ENCODE results near the gene ANGPTL4.

The ANGPTL4 gene

GRCh38 chr19:8329996-8330395 lies 34.0 kb upstream of the ANGPTL4 start:
- TF ChIP-seq CTCF (IDR thresholded peaks at IDR 0.05; ENCODE audit: borderline replicate concordance, insufficient read depth, low read depth, low read length): no peak
- H3K4me3 ChIP-seq (ENCODE audit: low read depth, low read length): no peak overlapping the region

- H3K4me3 ChIP-seq (ENCODE audit: low read depth, low read length): no peak overlapping the region
- TF ChIP-seq CTCF (IDR thresholded peaks at IDR 0.05; ENCODE audit: borderline replicate concordance, insufficient read depth, low read depth, low read length): no peak
These were observed 32.6 kb upstream of the ANGPTL4 start for GRCh38 chr19:8331263-8331845.

- no peak for TF ChIP-seq CTCF (IDR thresholded peaks at IDR 0.05; ENCODE audit: borderline replicate concordance, insufficient read depth, low read depth, low read length)
- H3K4me3 ChIP-seq (ENCODE audit: low read depth, low read length): no peak overlapping the region
These were observed 30.8 kb upstream of the ANGPTL4 start for GRCh38 chr19:8332976-8333766.

- no peak overlapping the region for H3K4me3 ChIP-seq (ENCODE audit: low read depth, low read length)
- TF ChIP-seq CTCF (IDR thresholded peaks at IDR 0.05; ENCODE audit: borderline replicate concordance, insufficient read depth, low read depth, low read length): no peak
These were observed 30.0 kb upstream of the ANGPTL4 start for GRCh38 chr19:8333767-8334457.

DNA sequence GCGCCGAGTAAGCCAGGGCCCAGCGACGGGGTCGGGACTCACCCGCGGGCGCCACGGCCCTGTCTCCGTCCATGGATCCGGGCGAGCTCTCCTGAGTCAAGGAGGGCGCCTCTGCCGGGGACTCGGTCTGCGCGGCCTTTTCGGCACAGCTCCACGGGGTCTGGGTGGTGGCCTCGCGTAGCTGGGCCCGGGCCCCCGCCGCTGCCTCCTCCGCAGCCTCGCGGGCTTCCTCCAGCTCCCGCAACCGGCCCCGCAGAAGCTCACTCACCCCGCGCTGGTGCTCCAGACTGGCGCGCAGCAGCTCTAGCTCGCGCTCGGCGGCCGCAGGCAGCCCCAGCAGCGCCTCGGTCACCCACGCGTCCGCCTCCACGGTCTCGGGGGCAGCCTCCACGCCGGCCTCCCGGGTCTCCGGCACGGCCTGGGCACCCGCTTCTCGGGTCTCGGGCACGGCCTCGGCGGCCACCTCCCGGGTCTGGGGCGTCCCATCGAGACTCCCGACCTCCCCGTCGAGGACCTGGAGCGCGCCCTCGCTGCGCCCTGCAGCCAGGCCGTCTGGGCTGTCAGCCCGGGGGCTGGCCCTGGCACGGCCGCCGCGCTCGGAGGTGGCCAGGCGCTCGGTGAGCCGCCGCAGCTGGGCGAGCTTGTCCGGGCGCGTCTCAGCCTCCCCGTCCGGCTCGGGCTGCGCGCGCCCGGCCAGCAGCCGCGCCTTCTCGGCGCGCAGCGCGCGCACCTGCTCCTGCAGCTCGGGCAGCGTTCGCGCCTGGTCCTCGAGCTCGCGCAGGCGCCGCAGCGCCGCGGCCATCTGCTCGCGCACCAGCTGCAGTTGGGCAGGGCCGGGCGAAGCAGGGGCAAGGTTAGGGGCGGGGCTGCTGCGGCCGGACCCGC lies 29.3 kb upstream of the ANGPTL4 start:
- no peak for TF ChIP-seq CTCF (IDR thresholded peaks at IDR 0.05; ENCODE audit: borderline replicate concordance, insufficient read depth, low read depth, low read length)
- H3K4me3 ChIP-seq (ENCODE audit: low read depth, low read length): no peak overlapping the region

GRCh38 chr19:8335343-8336071 lies 28.4 kb upstream of the ANGPTL4 start:
- no peak overlapping the region for H3K4me3 ChIP-seq (ENCODE audit: low read depth, low read length)

More at GRCh38 chr19:8335343-8336071, 28.4 kb upstream of the ANGPTL4 start:
- TF ChIP-seq CTCF (IDR thresholded peaks at IDR 0.05; ENCODE audit: borderline replicate concordance, insufficient read depth, low read depth, low read length): peak; percentile 44

All from GM12875 (cell line).